ENCODE data around the gene SEC61A1.

Gene SEC61A1

GRCh38 chr3:128050597-128050996 lies 1.6 kb upstream of the SEC61A1 start:
- Histone ChIP-seq H2BK15ac (ENCODE audit: low read length) (no peak overlapping the region), H3K4ac (ENCODE audit: low read length) (no peak overlapping the region), H3K27ac (replicated peaks; ENCODE audit: low read length) (no peak overlapping the region), H2BK120ac (ENCODE audit: low read depth, low read length) (no peak overlapping the region), H3K14ac (ENCODE audit: low read length) (no peak overlapping the region), H3K4me1 (ENCODE audit: control insufficient read depth in 2 of 2, insufficient read depth in 1 of 2, low read depth in 1 of 2, low read length in 2 of 2) (peaks cover 8 to 17% of the 10 kb centered on the region in 2 donors), H3K79me1 (ENCODE audit: low read depth, low read length) (peaks cover 2% of the 10 kb centered on the region), H4K91ac (ENCODE audit: low read depth, low read length, poor library complexity) (no peak overlapping the region), H3K27me3 (ENCODE audit: control insufficient read depth in 3 of 3, insufficient read depth in 3 of 3, low read depth in 1 of 3, low read length in 3 of 3) (no peaks in the 10 kb centered on the region), H3K9ac (ENCODE audit: low read depth, low read length, poor library complexity) (no peak overlapping the region), H3K18ac (ENCODE audit: low read length) (no peak overlapping the region), H2AK5ac (ENCODE audit: low read depth, low read length) (no peak overlapping the region), H3K23ac (ENCODE audit: low read depth, low read length, poor library complexity) (no peak overlapping the region), H4K8ac (ENCODE audit: low read depth, low read length) (no peak overlapping the region), H2AFZ (ENCODE audit: low read length) (no peak overlapping the region), H2BK12ac (ENCODE audit: low read length) (no peak overlapping the region), H3K4me2 (ENCODE audit: insufficient read depth, low read length, poor library complexity, severe bottlenecking) (no peak overlapping the region), H3K9me3 (replicated peaks in 1 of 2; ENCODE audit: control insufficient read depth in 2 of 2, insufficient read depth in 1 of 2, low read depth in 1 of 2, low read length in 2 of 2) (no peaks in the 10 kb centered on the region), H3K36me3 (replicated peaks in 1 of 2; ENCODE audit: control insufficient read depth in 2 of 2, insufficient read depth in 2 of 2, low read length in 2 of 2) (peaks cover 11 to 24% of the 10 kb centered on the region in 2 donors), H2BK5ac (ENCODE audit: low read length) (no peak overlapping the region), H3K4me3 (ENCODE audit: low read length in 2 of 2) (no peak overlapping the region)
- WGBS, 2 donors (ENCODE audit: extremely low coverage in 2 of 2, insufficient read length in 2 of 2, insufficient replicate concordance in 1 of 2): no CpG with 5 or more reads among the region's 3 CpGs
- DNase-seq (ENCODE audit: low spot score): no peak

GRCh38 chr3:128051459-128051836 lies 789 bp upstream of the SEC61A1 start:
- DNase-seq (ENCODE audit: low spot score): peak; percentile 20
- no peak overlapping the region for H2BK12ac ChIP-seq (ENCODE audit: low read length)
- peak overlapping the region; percentile 88 to 97 for H3K4me3 ChIP-seq (ENCODE audit: low read length in 2 of 2)
- H2AK5ac ChIP-seq (ENCODE audit: low read depth, low read length): peak overlapping the region; percentile 24
- no CpG with 5 or more reads among the region's 10 CpGs for WGBS, 2 donors (ENCODE audit: extremely low coverage in 2 of 2, insufficient read length in 2 of 2, insufficient replicate concordance in 1 of 2)
- peak overlapping the region; percentile 98 for H3K18ac ChIP-seq (ENCODE audit: low read length)
- H2AFZ ChIP-seq (ENCODE audit: low read length): peak overlapping the region; percentile 94
- peaks cover 2% of the 10 kb centered on the region for H3K79me1 ChIP-seq (ENCODE audit: low read depth, low read length)
- peak overlapping the region; percentile 99 for H3K9ac ChIP-seq (ENCODE audit: low read depth, low read length, poor library complexity)
- H2BK120ac ChIP-seq (ENCODE audit: low read depth, low read length): no peak overlapping the region
- no peak overlapping the region for H4K8ac ChIP-seq (ENCODE audit: low read depth, low read length)
- H3K36me3 ChIP-seq (replicated peaks in 1 of 2; ENCODE audit: control insufficient read depth in 2 of 2, insufficient read depth in 2 of 2, low read length in 2 of 2): peaks cover 11 to 33% of the 10 kb centered on the region in 2 donors
- no peaks in the 10 kb centered on the region for H3K27me3 ChIP-seq (ENCODE audit: control insufficient read depth in 3 of 3, insufficient read depth in 3 of 3, low read depth in 1 of 3, low read length in 3 of 3)
- no peak overlapping the region for H2BK5ac ChIP-seq (ENCODE audit: low read length)
- peak overlapping the region; percentile 99 for H3K23ac ChIP-seq (ENCODE audit: low read depth, low read length, poor library complexity)
- no peaks in the 10 kb centered on the region for H3K9me3 ChIP-seq (replicated peaks in 1 of 2; ENCODE audit: control insufficient read depth in 2 of 2, insufficient read depth in 1 of 2, low read depth in 1 of 2, low read length in 2 of 2)
- H4K91ac ChIP-seq (ENCODE audit: low read depth, low read length, poor library complexity): no peak overlapping the region
- H3K4ac ChIP-seq (ENCODE audit: low read length): no peak overlapping the region
- no peak overlapping the region for H3K27ac ChIP-seq (replicated peaks; ENCODE audit: low read length)
- peak overlapping the region; percentile 45 for H2BK15ac ChIP-seq (ENCODE audit: low read length)
- peak overlapping the region; percentile 99 for H3K4me2 ChIP-seq (ENCODE audit: insufficient read depth, low read length, poor library complexity, severe bottlenecking)
- H3K4me1 ChIP-seq (ENCODE audit: control insufficient read depth in 2 of 2, insufficient read depth in 1 of 2, low read depth in 1 of 2, low read length in 2 of 2): peaks cover 8 to 17% of the 10 kb centered on the region in 2 donors
- H3K14ac ChIP-seq (ENCODE audit: low read length): no peak overlapping the region

GRCh38 chr3:128052595-128053351 lies 536 bp downstream of the SEC61A1 start:
- DNase-seq (ENCODE audit: low spot score): no peak
- peaks cover 16 to 44% of the 10 kb centered on the region in 2 donors for H3K36me3 ChIP-seq (replicated peaks in 1 of 2; ENCODE audit: control insufficient read depth in 2 of 2, insufficient read depth in 2 of 2, low read length in 2 of 2)
- H3K79me1 ChIP-seq (ENCODE audit: low read depth, low read length): peaks cover 5% of the 10 kb centered on the region
- peaks cover 8 to 17% of the 10 kb centered on the region in 2 donors for H3K4me1 ChIP-seq (ENCODE audit: control insufficient read depth in 2 of 2, insufficient read depth in 1 of 2, low read depth in 1 of 2, low read length in 2 of 2)
- peak overlapping the region; percentile 97 for H3K4me3 ChIP-seq (ENCODE audit: low read length in 2 of 2)
- H3K9me3 ChIP-seq (replicated peaks in 1 of 2; ENCODE audit: control insufficient read depth in 2 of 2, insufficient read depth in 1 of 2, low read depth in 1 of 2, low read length in 2 of 2): no peaks in the 10 kb centered on the region
- H3K9ac ChIP-seq (ENCODE audit: low read depth, low read length, poor library complexity): peak overlapping the region; percentile 97
- H4K91ac ChIP-seq (ENCODE audit: low read depth, low read length, poor library complexity): no peak overlapping the region
- H3K4me2 ChIP-seq (ENCODE audit: insufficient read depth, low read length, poor library complexity, severe bottlenecking): peak overlapping the region; percentile 59
- no CpG with 5 or more reads among the region's 33 CpGs for WGBS, 2 donors (ENCODE audit: extremely low coverage in 2 of 2, insufficient read length in 2 of 2, insufficient replicate concordance in 1 of 2)
- H3K14ac ChIP-seq (ENCODE audit: low read length): peak overlapping the region; percentile 1
- peak overlapping the region; percentile 42 for H3K27ac ChIP-seq (replicated peaks; ENCODE audit: low read length)
- peak overlapping the region; percentile 94 for H3K23ac ChIP-seq (ENCODE audit: low read depth, low read length, poor library complexity)
- no peak overlapping the region for H3K4ac ChIP-seq (ENCODE audit: low read length)
- no peak overlapping the region for H2BK15ac ChIP-seq (ENCODE audit: low read length)
- peak overlapping the region; percentile 97 for H3K18ac ChIP-seq (ENCODE audit: low read length)
- no peak overlapping the region for H4K8ac ChIP-seq (ENCODE audit: low read depth, low read length)
- no peaks in the 10 kb centered on the region for H3K27me3 ChIP-seq (ENCODE audit: control insufficient read depth in 3 of 3, insufficient read depth in 3 of 3, low read depth in 1 of 3, low read length in 3 of 3)
- H2AFZ ChIP-seq (ENCODE audit: low read length): peak overlapping the region; percentile 93
- no peak overlapping the region for H2BK120ac ChIP-seq (ENCODE audit: low read depth, low read length)
- no peak overlapping the region for H2BK12ac ChIP-seq (ENCODE audit: low read length)
- H2AK5ac ChIP-seq (ENCODE audit: low read depth, low read length): no peak overlapping the region
- peak overlapping the region; percentile 90 for H2BK5ac ChIP-seq (ENCODE audit: low read length)

- no peak for DNase-seq (ENCODE audit: low spot score)
- WGBS, 2 donors (ENCODE audit: extremely low coverage in 2 of 2, insufficient read length in 2 of 2, insufficient replicate concordance in 1 of 2): no CpG with 5 or more reads among the region's 6 CpGs
- H3K4me2 ChIP-seq (ENCODE audit: insufficient read depth, low read length, poor library complexity, severe bottlenecking): no peak overlapping the region
- H3K23ac ChIP-seq (ENCODE audit: low read depth, low read length, poor library complexity): no peak overlapping the region
- H2BK12ac ChIP-seq (ENCODE audit: low read length): no peak overlapping the region
- no peaks in the 10 kb centered on the region for H3K9me3 ChIP-seq (replicated peaks in 1 of 2; ENCODE audit: control insufficient read depth in 2 of 2, insufficient read depth in 1 of 2, low read depth in 1 of 2, low read length in 2 of 2)
- no peak overlapping the region for H2BK120ac ChIP-seq (ENCODE audit: low read depth, low read length)
- no peak overlapping the region for H2BK15ac ChIP-seq (ENCODE audit: low read length)
- H3K4me1 ChIP-seq (ENCODE audit: control insufficient read depth in 2 of 2, insufficient read depth in 1 of 2, low read depth in 1 of 2, low read length in 2 of 2): peaks cover 8 to 17% of the 10 kb centered on the region in 2 donors
- peak overlapping the region; percentile 1 to 97 for H3K4me3 ChIP-seq (ENCODE audit: low read length in 2 of 2)
- no peak overlapping the region for H3K18ac ChIP-seq (ENCODE audit: low read length)
- no peak overlapping the region for H3K4ac ChIP-seq (ENCODE audit: low read length)
- H2BK5ac ChIP-seq (ENCODE audit: low read length): no peak overlapping the region
- no peak overlapping the region for H2AFZ ChIP-seq (ENCODE audit: low read length)
- H2AK5ac ChIP-seq (ENCODE audit: low read depth, low read length): no peak overlapping the region
- no peaks in the 10 kb centered on the region for H3K27me3 ChIP-seq (ENCODE audit: control insufficient read depth in 3 of 3, insufficient read depth in 3 of 3, low read depth in 1 of 3, low read length in 3 of 3)
- H3K36me3 ChIP-seq (replicated peaks in 1 of 2; ENCODE audit: control insufficient read depth in 2 of 2, insufficient read depth in 2 of 2, low read length in 2 of 2): peaks cover 18 to 50% of the 10 kb centered on the region in 2 donors
- no peak overlapping the region for H4K8ac ChIP-seq (ENCODE audit: low read depth, low read length)
- no peak overlapping the region for H3K27ac ChIP-seq (replicated peaks; ENCODE audit: low read length)
- no peak overlapping the region for H4K91ac ChIP-seq (ENCODE audit: low read depth, low read length, poor library complexity)
- no peak overlapping the region for H3K9ac ChIP-seq (ENCODE audit: low read depth, low read length, poor library complexity)
- no peak overlapping the region for H3K14ac ChIP-seq (ENCODE audit: low read length)
- peaks cover 5% of the 10 kb centered on the region for H3K79me1 ChIP-seq (ENCODE audit: low read depth, low read length)
These were observed 1.4 kb downstream of the SEC61A1 start for GRCh38 chr3:128053614-128054013.

Data from neuronal stem cell (in vitro differentiated cells).